K562 (cell line): ENCODE results near the gene DPM2. TPM values are rescaled to one million over a fixed set of nuclear protein-coding genes. Genes with fewer than 3 reads are reported as not detected.

Source experiments
- CBX1 ChIP-seq: sonication (generic); IDR thresholded peaks from 2 replicates; pipeline ENCODE4 v1.6.1; 2016; ENCODE audit warnings: antibody characterized with exemption, low read depth, mild to moderate bottlenecking
- CREB3L1 ChIP-seq: fragments of 450-650 bp; IDR thresholded peaks from 2 replicates; pipeline ENCODE4 v1.6.1; 2014; ENCODE audit warnings: low read depth, mild to moderate bottlenecking, moderate library complexity, borderline replicate concordance
- DPF2 ChIP-seq: fragments of 450-650 bp; IDR thresholded peaks from 2 replicates; pipeline ENCODE4 v1.6.1; 2016
- EGR1 ChIP-seq: fragments of 450-650 bp; conservative IDR thresholded peaks from 2 replicates; pipeline ENCODE4 v1.6.1; 2017; ENCODE audit warnings: mild to moderate bottlenecking
- FOXO4 ChIP-seq: fragments of 450-650 bp; formaldehyde crosslinking; IDR thresholded peaks from 2 replicates; pipeline ENCODE4 v1.4.0; 2020; ENCODE audit warnings: mild to moderate bottlenecking, moderate library complexity
- FOXP1 ChIP-seq: sonication (generic); formaldehyde crosslinking; IDR thresholded peaks from 2 replicates; pipeline ENCODE4 v1.8.0; 2022; ENCODE audit warnings: mild to moderate bottlenecking, missing genetic modification reagents
- GATAD2B ChIP-seq: fragments of 450-650 bp; IDR thresholded peaks from 2 replicates; pipeline ENCODE4 v1.6.1; 2017; ENCODE audit warnings: mild to moderate bottlenecking, borderline replicate concordance
- KAT7 ChIP-seq: sonication (generic); formaldehyde crosslinking; IDR thresholded peaks from 2 replicates; pipeline ENCODE4 v1.8.0; 2022; ENCODE audit warnings: missing genetic modification reagents, mild to moderate bottlenecking, borderline replicate concordance
- KDM1A ChIP-seq, 2 experiments: fragments of 450-650 bp; IDR thresholded peaks; 2 replicates each; pipeline ENCODE4 v1.6.1; 2016; ENCODE audit warnings: mild to moderate bottlenecking in 2 of 2
- MCM7 ChIP-seq, 2 experiments: fragments of 450-650 bp; IDR thresholded peaks; 2 replicates each; pipeline ENCODE4 v1.6.1; 2016 to 2018
- MNT ChIP-seq, 2 experiments: fragments of 450-650 bp; conservative IDR thresholded peaks; 2 replicates each; pipeline ENCODE4 v1.6.1; 2017; ENCODE audit warnings: mild to moderate bottlenecking in 2 of 2, moderate library complexity in 2 of 2
- NONO ChIP-seq, 2 experiments: fragments of 200-400 bp in 1 of 2; fragments of 450-650 bp in 1 of 2; formaldehyde crosslinking in 1 of 2; IDR thresholded peaks; 2 replicates each; pipeline ENCODE4 v1.6.1; 2017; ENCODE audit warnings: low read depth in 2 of 2, mild to moderate bottlenecking in 2 of 2, moderate library complexity in 2 of 2, low read length in 1 of 2
- RBM25 ChIP-seq: fragments of 200-400 bp; formaldehyde crosslinking; IDR thresholded peaks from 2 replicates; pipeline ENCODE4 v1.6.1; 2018; ENCODE audit warnings: low read length, low read depth, moderate library complexity; ENCODE audit not compliant: severe bottlenecking
- RFX5 ChIP-seq: IDR thresholded peaks from 2 replicates; pipeline ENCODE4 v1.6.1; 2011; ENCODE audit warnings: low read depth, mild to moderate bottlenecking, improper control_type of control experiment, low read length
- SMARCA5 ChIP-seq: fragments of 450-650 bp; IDR thresholded peaks from 2 replicates; pipeline ENCODE4 v1.6.1; 2016
- SP1 ChIP-seq: sonication (generic); formaldehyde crosslinking; IDR thresholded peaks from 2 replicates; pipeline ENCODE4 v1.8.1; 2022; ENCODE audit warnings: mild to moderate bottlenecking, missing genetic modification reagents
- SRF ChIP-seq, 2 experiments: fragments of 250-450, 450-650 bp in 1 of 2; sonication (Bioruptor Pico) in 1 of 2; sonication (generic) in 1 of 2; formaldehyde crosslinking; IDR thresholded peaks; 2 replicates each; pipeline versions ENCODE4 v1.5.0 to v1.5.1; 2020 to 2022; ENCODE audit warnings: mild to moderate bottlenecking in 1 of 2, missing genetic modification reagents in 1 of 2
- XRCC4 ChIP-seq: IDR thresholded peaks from one replicate; pipeline ENCODE4 v1.6.1; 2011; ENCODE audit not compliant: insufficient read depth, insufficient read length; ENCODE audit errors: extremely low read depth
- ZBTB26 ChIP-seq: fragments of 450-650 bp; formaldehyde crosslinking; IDR thresholded peaks from 2 replicates; pipeline ENCODE4 v1.4.0; 2022; ENCODE audit warnings: missing genetic modification characterization
- ZBTB33 ChIP-seq: sonication (generic); formaldehyde crosslinking; IDR thresholded peaks from 2 replicates; pipeline ENCODE4 v1.8.1; 2023; ENCODE audit warnings: mild to moderate bottlenecking, missing genetic modification reagents
- ZNF785 ChIP-seq: fragments of 250-450 bp; sonication (Bioruptor Pico); IDR thresholded peaks from 2 replicates; pipeline ENCODE4 v1.4.0; 2020; ENCODE audit warnings: mild to moderate bottlenecking
- polyA plus RNA-seq, 8 experiments: library from polyadenylated mRNA; depleted of rRNA in 4 of 8; stranded (reverse) in 5 of 8; unstranded in 3 of 8; fragments of >200 nt; fragmentation: Nextera tagmentation in 2 of 8; fragmentation: Illumina TruSeq in 1 of 8; extraction: Ambion mirVana in 2 of 8; extraction: Trizol in 1 of 8; gene quantifications; 2 replicates each; pipeline versions ENCODE4 v1.2.1 to v1.2.3, GENCODE V29; 2011 to 2014; ENCODE audit warnings: inconsistent platforms in 1 of 8, missing spikeins in 1 of 8
- total RNA-seq, 7 experiments: library from RNA; depleted of rRNA in 6 of 7; stranded (reverse); fragments of >200 nt in 6 of 7; fragmentation: Illumina TruSeq in 2 of 7; extraction: Trizol in 2 of 7; gene quantifications; 2 replicates each; pipeline versions ENCODE4 v1.2.1 to v1.2.3, GENCODE V29; 2011 to 2021; ENCODE audit warnings: low replicate concordance in 1 of 7

DPM2 gene
- total and polyA plus RNA-seq, 9 of the 15 experiments (the other 6 are each of a cell fraction or from before 2014, with no cell fraction given): 43.5 to 126 (median 71.1) TPM

- TF ChIP-seq MNT (conservative IDR thresholded peaks at IDR 0.05) (peak; percentile 52 to 55; a peak in 2 of 4 replicates), SMARCA5 (peak; percentile 89), FOXO4 (no peak), SRF (CRISPR knock-in tag; IDR thresholded peaks at IDR 0.05) (no peak), XRCC4 (no peak), KDM1A (IDR thresholded peaks at IDR 0.05) (peak; percentile 87 to 95), RBM25 (peak; percentile 94), KAT7 (peak; percentile 54; the same call in 1 of the 2 replicates), CBX1 (peak; percentile 94), DPF2 (peak; percentile 15; the same call in 1 of the 2 replicates), ZBTB26 (CRISPR knock-in tag) (no peak), NONO (IDR thresholded peaks at IDR 0.05; ENCODE audit: low read depth in 2 of 2, low read length in 1 of 2) (no peak), EGR1 (peak; percentile 86), RFX5 (no peak), GATAD2B (0 out of 2 replicates have a peak, but pooled peaks have one; percentile 31), SP1 (CRISPR knock-in tag) (peak; percentile 55; the same call in 1 of the 2 replicates), ZNF785 (no peak), ZBTB33 (peak; percentile 82), FOXP1 (peak; percentile 72), CREB3L1 (0 out of 2 replicates have a peak, but pooled peaks have one; percentile 19), MCM7 (IDR thresholded peaks at IDR 0.05) (no peak)
Observed at GRCh38 chr9:127898433-127899127, 39.1 kb downstream of the DPM2 start (continued).
